Measurements from ENCODE around the gene MYH11.

GRCh38 chr16:15704545-15704987 lies 152.3 kb downstream of the MYH11 start:
- TF ChIP-seq CTCF (IDR thresholded peaks at IDR 0.05), result peak; percentile 88
- TF ChIP-seq ZFX (IDR thresholded peaks at IDR 0.05; ENCODE audit: borderline replicate concordance), result no peak
